HG03159 (cell line): ENCODE measurements around the gene FLAD1.

Experiments used
- ATAC-seq: cut with Tn5 transposase; IDR thresholded peaks from one replicate; pipeline ENCODE4 v1.9.1; 2021; ENCODE audit warnings: mild to moderate bottlenecking, moderate library complexity; ENCODE audit not compliant: unreplicated experiment

The FLAD1 gene

GRCh38 chr1:155034318-155035208 lies 51.4 kb downstream of the FLAD1 start:
- no peak for ATAC-seq

DNA sequence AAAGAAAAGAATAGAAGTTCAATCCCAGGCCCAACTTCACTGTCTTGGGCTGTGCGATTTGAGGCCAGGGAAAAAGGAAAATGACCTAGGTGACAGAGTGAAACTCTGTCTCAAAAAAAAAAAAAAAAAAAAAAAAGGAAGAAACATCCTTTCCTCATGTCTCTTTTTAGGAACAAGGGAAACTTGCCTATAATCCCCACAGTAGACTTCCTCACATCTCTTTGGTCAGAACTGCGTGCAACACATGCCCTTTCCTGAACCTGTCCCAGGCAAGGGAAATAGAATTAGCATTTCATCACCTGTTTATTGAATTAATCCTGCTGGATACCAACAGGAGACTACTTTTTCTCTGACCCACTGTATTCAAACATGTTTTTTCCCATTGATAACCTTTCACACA lies 52.8 kb downstream of the FLAD1 start:
- ATAC-seq = no peak

DNA sequence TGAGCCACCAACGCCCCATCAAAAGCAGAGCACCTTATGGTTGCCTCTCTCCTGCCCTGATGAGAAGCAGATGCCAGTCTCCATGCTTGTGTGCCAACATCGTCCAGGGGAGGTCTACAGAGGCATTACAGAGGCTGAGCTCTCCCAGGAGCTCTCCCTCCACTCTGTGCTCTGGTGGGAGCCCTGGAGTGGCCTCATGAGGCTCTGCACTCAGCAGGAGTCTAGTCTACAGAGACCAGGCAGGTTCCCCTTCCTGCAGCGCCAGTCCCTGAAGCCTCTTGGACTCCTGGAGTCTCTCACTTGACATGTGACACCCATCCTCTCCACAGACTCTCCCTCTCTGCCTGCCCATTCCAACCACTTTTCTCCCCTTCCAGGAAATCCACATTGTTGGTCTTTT lies 53.9 kb downstream of the FLAD1 start:
- ATAC-seq = no peak

DNA sequence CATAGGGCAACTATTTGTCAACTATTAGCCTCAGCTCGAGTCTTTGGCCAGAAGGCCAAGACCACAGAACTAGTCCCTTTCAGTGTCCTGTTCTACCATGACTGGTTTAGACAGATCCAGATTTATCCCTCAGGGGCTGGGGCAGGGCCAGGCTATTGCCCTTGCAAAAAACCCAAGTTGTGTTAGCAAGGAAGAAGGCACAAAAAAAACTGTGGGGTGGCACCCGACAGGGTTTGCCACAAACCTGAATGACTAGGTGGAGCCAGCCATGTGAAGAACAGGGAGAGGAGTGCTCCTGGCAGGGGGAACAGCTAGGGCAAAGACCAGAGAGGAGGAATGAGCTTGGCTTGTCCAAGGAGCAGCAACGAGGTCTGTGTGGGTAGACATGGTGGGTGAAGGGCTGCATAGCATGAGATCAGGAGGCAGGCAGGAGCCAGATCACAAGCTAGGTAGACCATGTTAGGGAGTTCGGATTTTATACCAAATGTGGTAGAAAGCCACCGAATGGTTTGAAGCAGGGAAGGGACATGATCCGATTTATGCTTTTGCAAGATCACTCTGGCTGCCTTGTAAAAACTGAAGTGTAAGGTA lies 54.8 kb downstream of the FLAD1 start:
- ATAC-seq = no peak

- no peak for ATAC-seq
Measured at GRCh38 chr1:155038602-155039307, 55.6 kb downstream of the FLAD1 start.

- no peak for ATAC-seq
Measured at GRCh38 chr1:155039308-155039669, 56.1 kb downstream of the FLAD1 start.

- no peak for ATAC-seq
Measured at GRCh38 chr1:155040358-155041093, 57.4 kb downstream of the FLAD1 start.
